GM19025 (cell line): ENCODE data around the gene TAF15.
A peak's percentile ranks its signal among the peaks of the same experiment; 100 is the strongest.

Source experiments
- ATAC-seq: cut with Tn5 transposase; IDR thresholded peaks from one replicate; pipeline ENCODE4 v1.9.1; 2021; ENCODE audit warnings: mild to moderate bottlenecking, low read depth, moderate library complexity; ENCODE audit not compliant: unreplicated experiment

Gene TAF15

GRCh38 chr17:35867574-35867973 is 58.3 kb downstream of the TAF15 start:
- ATAC-seq, result no peak

- no peak for ATAC-seq
These were observed 59.5 kb downstream of the TAF15 start, which contains the start of gene HEATR9 for GRCh38 chr17:35868737-35869136. Gene HEATR9, minus strand, starts transcription at chr17:35868891. Its CDS starts 149 bp downstream, at chr17:35868742.

- no peak for ATAC-seq
These were observed 61.9 kb downstream of the TAF15 start for GRCh38 chr17:35870906-35871819.

GRCh38 chr17:35872196-35872980 is 63.1 kb downstream of the TAF15 start:
- ATAC-seq, result no peak

GRCh38 chr17:35875072-35875799 is 66.0 kb downstream of the TAF15 start:
- ATAC-seq, result no peak

GRCh38 chr17:35875800-35876139 is 66.5 kb downstream of the TAF15 start:
- no peak for ATAC-seq

- no peak for ATAC-seq
These were observed 67.2 kb downstream of the TAF15 start for GRCh38 chr17:35876534-35876933.

- no peak for ATAC-seq
These were observed 68.2 kb downstream of the TAF15 start for GRCh38 chr17:35877345-35878029.

GRCh38 chr17:35878361-35878760 is 69.1 kb downstream of the TAF15 start:
- ATAC-seq, result no peak

- ATAC-seq, result peak; percentile 93
These were observed 70.7 kb downstream of the TAF15 start, which contains the start of gene CCL5 for GRCh38 chr17:35879773-35880654. Gene CCL5, minus strand, starts transcription at chr17:35880360.

GRCh38 chr17:35889241-35889640 is 80.0 kb downstream of the TAF15 start:
- ATAC-seq, result no peak

- no peak for ATAC-seq
These were observed 80.8 kb downstream of the TAF15 start for GRCh38 chr17:35889818-35890773.

GRCh38 chr17:35890774-35891155 is 81.5 kb downstream of the TAF15 start:
- ATAC-seq, result peak; percentile 53

GRCh38 chr17:35891269-35891668 is 82.0 kb downstream of the TAF15 start:
- ATAC-seq, result no peak

GRCh38 chr17:35892091-35893035 is 83.1 kb downstream of the TAF15 start:
- no peak for ATAC-seq

- ATAC-seq, result no peak
These were observed 84.5 kb downstream of the TAF15 start for GRCh38 chr17:35893751-35894150.

- ATAC-seq, result no peak
These were observed 84.9 kb downstream of the TAF15 start for GRCh38 chr17:35894206-35894605.
